Colonic mucosa (tissue), 4 donors: ENCODE data around the gene DENND6B. TPM values are rescaled to one million over a fixed set of nuclear protein-coding genes. Genes with fewer than 3 reads are reported as not detected.
"Not testable (repeated sequence)": the region's sequence is repeated elsewhere in the genome, so short reads cannot be mapped to it uniquely, and the experiment has no call there.

Experiments
- DNase-seq: peaks from one replicate; pipeline ENCODE4 v3.0.0-alpha.2; 2020
- H3K27ac ChIP-seq: fragments of 200-600 bp; one replicate; pipeline ENCODE4 v1.8.0; 2021
- H3K27me3 ChIP-seq: fragments of 200-600 bp; one replicate; pipeline ENCODE4 v1.8.0; 2021
- H3K36me3 ChIP-seq: fragments of 200-600 bp; one replicate; pipeline ENCODE4 v1.8.0; 2021
- H3K4me1 ChIP-seq: fragments of 200-600 bp; one replicate; pipeline ENCODE4 v1.8.0; 2021; ENCODE audit warnings: mild to moderate bottlenecking
- H3K4me3 ChIP-seq: fragments of 200-600 bp; one replicate; pipeline ENCODE4 v1.8.0; 2021
- H3K9ac ChIP-seq, 2 donors: one replicate each; pipeline ENCODE4 v1.7.0; 2013; ENCODE audit warnings: control low read depth in 2 of 2, low read depth in 2 of 2, low read length in 2 of 2
- H3K9me3 ChIP-seq: fragments of 200-600 bp; one replicate; pipeline ENCODE4 v1.8.0; 2021
- CTCF ChIP-seq: fragments of 200-600 bp; IDR thresholded peaks from one replicate; pipeline ENCODE4 v1.8.0; 2022; ENCODE audit warnings: antibody characterized with exemption, mild to moderate bottlenecking
- intact Hi-C: fragments of 100-400 bp; cut with DNase I; formaldehyde crosslinking; loops from one replicate; pipeline ENCODE4 v1.14.1; 2022
- total RNA-seq, 2 donors: library from RNA; stranded (reverse); fragmentation: NEBNext Ultra II Directional in 1 of 2; extraction: Animal tissue kit (Norgen Biotek cat#: 25700) in 1 of 2; gene quantifications; one replicate each; pipeline ENCODE4 v1.2.1, GENCODE V29; 2021
- donor health status: healthy.
- donor health status: DM: no; HTN: no; CAD: no.
- donor health status: DM: no; HTN: no; CAD: no.

Gene DENND6B
- total RNA-seq, 2 donors from 2014 or later = 2.4 to 4.0 TPM

GRCh38 chr22:50326225-50326955, 422 bp downstream of the DENND6B start:
- no peaks in the 10 kb centered on the region for H3K9me3 ChIP-seq
- no peak overlapping the region for H3K27ac ChIP-seq
- no peaks in the 10 kb centered on the region for H3K27me3 ChIP-seq
- intact Hi-C loops = loop anchor here (2.0 kb wide), 1 partner anchor 52 kb away; no protein-coding TSS in a partner anchor
- no peak for TF ChIP-seq CTCF
- peak overlapping the region; percentile 51 to 69 for H3K9ac ChIP-seq
- peak overlapping the region; percentile 73 for H3K4me3 ChIP-seq
- DNase-seq = no peak
- peaks cover 3% of the 10 kb centered on the region for H3K4me1 ChIP-seq
- H3K36me3 ChIP-seq = no peaks in the 10 kb centered on the region

DNA sequence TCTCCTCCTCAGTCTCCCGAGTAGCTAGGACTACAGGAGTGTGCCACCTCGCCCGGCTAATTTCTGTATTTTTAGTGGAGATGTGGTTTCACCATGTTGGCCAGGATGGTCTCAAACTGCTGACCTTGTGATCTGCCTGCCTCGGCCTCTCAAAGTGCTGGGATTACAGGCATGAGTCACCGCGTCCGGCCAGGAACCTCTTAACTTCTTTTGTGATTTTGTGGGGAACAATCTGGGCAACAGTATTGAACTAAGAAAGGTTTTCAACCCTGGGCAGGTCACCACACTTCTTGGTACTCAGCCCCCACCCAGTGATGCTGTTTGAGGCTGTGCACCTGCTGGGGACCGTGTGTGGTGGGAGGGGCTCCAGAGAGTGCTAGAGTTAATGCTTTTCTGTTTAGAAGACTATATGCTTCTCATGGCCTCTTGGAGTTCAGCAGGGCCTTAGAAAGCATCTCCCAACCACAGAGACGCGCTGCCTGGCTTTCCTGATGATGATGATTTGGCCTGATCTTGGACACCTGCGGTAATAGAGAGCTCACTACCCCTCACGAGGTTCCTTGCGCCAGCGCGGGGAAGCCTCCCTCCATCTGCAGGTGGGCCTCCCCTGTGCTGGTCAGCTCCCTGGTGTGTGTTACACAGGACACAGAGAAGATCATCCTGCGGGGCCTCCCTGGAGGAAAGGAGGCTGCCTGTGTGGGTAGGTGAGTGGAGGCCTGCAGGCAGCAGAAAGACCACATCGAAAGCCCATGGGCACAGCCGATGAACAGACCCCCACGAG, 1.2 kb downstream of the DENND6B start:
- Histone ChIP-seq H3K27ac (no peak overlapping the region), H3K27me3 (no peaks in the 10 kb centered on the region), H3K9ac (no peak overlapping the region), H3K4me1 (peaks cover 3% of the 10 kb centered on the region), H3K36me3 (no peaks in the 10 kb centered on the region), H3K4me3 (no peak overlapping the region), H3K9me3 (no peaks in the 10 kb centered on the region)
- intact Hi-C loops = loop anchor here (2.0 kb wide), 1 partner anchor 51 kb away; no protein-coding TSS in a partner anchor
- no peak for DNase-seq
- TF ChIP-seq CTCF = no peak

GRCh38 chr22:50323900-50324299, 2.9 kb downstream of the DENND6B start:
- no peak for DNase-seq
- Histone ChIP-seq H3K36me3 (no peaks in the 10 kb centered on the region), H3K4me3 (no peak overlapping the region), H3K9me3 (no peaks in the 10 kb centered on the region), H3K27ac (no peak overlapping the region), H3K9ac (no peak overlapping the region), H3K4me1 (peaks cover 3% of the 10 kb centered on the region), H3K27me3 (no peaks in the 10 kb centered on the region)
- intact Hi-C loops = no loop called here
- no peak for TF ChIP-seq CTCF

GRCh38 chr22:50322382-50323104, 4.3 kb downstream of the DENND6B start:
- peak; percentile 44 for DNase-seq

DNA sequence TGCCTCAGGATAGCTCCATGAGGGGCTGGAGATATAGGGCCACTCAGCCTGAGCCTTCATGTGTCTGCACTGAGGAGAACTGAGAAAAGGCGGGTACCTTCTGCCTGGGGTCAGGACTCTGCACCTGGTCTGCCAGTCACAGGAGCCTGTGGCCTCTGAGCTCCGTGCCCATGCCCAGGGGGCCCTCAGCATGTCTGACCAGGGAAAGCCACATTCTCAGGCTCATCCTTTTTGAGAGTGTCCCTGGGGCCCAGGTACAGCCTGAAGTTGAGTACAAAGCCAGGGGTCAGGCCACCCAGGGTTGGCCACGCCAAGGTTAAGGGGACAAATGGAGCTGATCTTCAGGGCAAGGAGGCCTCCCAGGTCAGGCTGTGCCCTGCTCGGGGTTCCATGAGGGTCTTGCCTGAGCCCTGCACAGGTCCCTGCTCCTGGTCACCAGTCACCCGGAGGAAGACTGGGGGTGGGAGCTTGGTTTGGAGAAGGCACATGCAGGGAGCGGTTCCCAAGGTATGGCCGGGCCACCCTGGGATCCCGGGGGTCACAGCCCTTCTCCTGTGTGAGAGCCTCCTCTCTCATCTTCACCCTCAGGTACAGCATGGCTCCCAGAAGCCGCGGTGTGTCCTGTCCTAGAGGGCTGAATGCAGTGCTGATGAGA, 6.0 kb downstream of the DENND6B start:
- Histone ChIP-seq H3K9ac (no peak overlapping the region), H3K9me3 (no peaks in the 10 kb centered on the region), H3K36me3 (no peaks in the 10 kb centered on the region), H3K4me3 (no peak overlapping the region), H3K27me3 (no peaks in the 10 kb centered on the region), H3K27ac (no peak overlapping the region), H3K4me1 (peaks cover under 1% of the 10 kb centered on the region)
- TF ChIP-seq CTCF = no peak
- no peak for DNase-seq
- intact Hi-C loops = no loop called here

More at GRCh38 chr22:50322382-50323104, 4.3 kb downstream of the DENND6B start:
- H3K27ac ChIP-seq, H3K4me3 ChIP-seq, H3K36me3 ChIP-seq, H3K9ac ChIP-seq, H3K27me3 ChIP-seq, H3K4me1 ChIP-seq, intact Hi-C loops, H3K9me3 ChIP-seq: not testable (repeated sequence)
